Progenitor cell of endocrine pancreas (in vitro differentiated cells): ENCODE results near the gene CYP2R1. TPM values are rescaled to one million over a fixed set of nuclear protein-coding genes. Genes with fewer than 3 reads are reported as not detected.

Experiments used
- DNase-seq: peaks from one replicate; pipeline ENCODE4 v3.0.0; 2021; ENCODE audit warnings: low spot score; ENCODE audit not compliant: unreplicated experiment
- H3K27ac Mint-ChIP-seq: 2 replicates; pipeline ENCODE4 v1.8.0; 2021; ENCODE audit warnings: mild to moderate bottlenecking, moderate library complexity, mixed read lengths
- H3K27me3 Mint-ChIP-seq: 2 replicates; pipeline ENCODE4 v1.8.0; 2021; ENCODE audit warnings: mixed read lengths
- H3K36me3 Mint-ChIP-seq: 2 replicates; pipeline ENCODE4 v1.8.0; 2022; ENCODE audit warnings: mixed read lengths; ENCODE audit not compliant: insufficient read depth
- H3K4me1 Mint-ChIP-seq: 2 replicates; pipeline ENCODE4 v1.8.0; 2021; ENCODE audit warnings: low read depth, mixed read lengths
- H3K4me3 Mint-ChIP-seq: 2 replicates; pipeline ENCODE4 v1.8.0; 2021; ENCODE audit warnings: low read depth, mild to moderate bottlenecking, moderate library complexity, mixed read lengths
- H3K9me3 Mint-ChIP-seq: 2 replicates; pipeline ENCODE4 v1.8.0; 2021; ENCODE audit warnings: low read depth, mixed read lengths
- long read RNA-seq: library from polyadenylated mRNA; unstranded; transcript quantifications from one replicate; pipeline ENCODE4 v2.0.0, GENCODE V29; 2020
- total RNA-seq: library from RNA; stranded (reverse); gene quantifications from 2 replicates; pipeline ENCODE4 v1.2.1, GENCODE V29; 2021
- TF ChIP-seq, protein P1 (sequence below): fragments of 200-600 bp; sonication (generic); IDR thresholded peaks from one replicate; pipeline ENCODE4 v1.5.0; 2021; ENCODE audit warnings: antibody characterized with exemption, mild to moderate bottlenecking; ENCODE audit not compliant: unreplicated experiment

CYP2R1 gene, protein sequence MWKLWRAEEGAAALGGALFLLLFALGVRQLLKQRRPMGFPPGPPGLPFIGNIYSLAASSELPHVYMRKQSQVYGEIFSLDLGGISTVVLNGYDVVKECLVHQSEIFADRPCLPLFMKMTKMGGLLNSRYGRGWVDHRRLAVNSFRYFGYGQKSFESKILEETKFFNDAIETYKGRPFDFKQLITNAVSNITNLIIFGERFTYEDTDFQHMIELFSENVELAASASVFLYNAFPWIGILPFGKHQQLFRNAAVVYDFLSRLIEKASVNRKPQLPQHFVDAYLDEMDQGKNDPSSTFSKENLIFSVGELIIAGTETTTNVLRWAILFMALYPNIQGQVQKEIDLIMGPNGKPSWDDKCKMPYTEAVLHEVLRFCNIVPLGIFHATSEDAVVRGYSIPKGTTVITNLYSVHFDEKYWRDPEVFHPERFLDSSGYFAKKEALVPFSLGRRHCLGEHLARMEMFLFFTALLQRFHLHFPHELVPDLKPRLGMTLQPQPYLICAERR
- total RNA-seq, result 13.4 and 14.9 TPM in 2 replicates
- long read RNA-seq, transcript CYP2R1-201 (5 exons, 2,235 nt), result minor isoform, 5 of 49 reads
- long read RNA-seq, transcript CYP2R1-206 (5 exons, 1,882 nt), result major isoform, 15 of 49 reads
- long read RNA-seq, partial matches to known transcripts, result 2 of 49 reads
- long read RNA-seq, other reads (novel, unspliced or antisense), result 24 of 49 reads

DNA sequence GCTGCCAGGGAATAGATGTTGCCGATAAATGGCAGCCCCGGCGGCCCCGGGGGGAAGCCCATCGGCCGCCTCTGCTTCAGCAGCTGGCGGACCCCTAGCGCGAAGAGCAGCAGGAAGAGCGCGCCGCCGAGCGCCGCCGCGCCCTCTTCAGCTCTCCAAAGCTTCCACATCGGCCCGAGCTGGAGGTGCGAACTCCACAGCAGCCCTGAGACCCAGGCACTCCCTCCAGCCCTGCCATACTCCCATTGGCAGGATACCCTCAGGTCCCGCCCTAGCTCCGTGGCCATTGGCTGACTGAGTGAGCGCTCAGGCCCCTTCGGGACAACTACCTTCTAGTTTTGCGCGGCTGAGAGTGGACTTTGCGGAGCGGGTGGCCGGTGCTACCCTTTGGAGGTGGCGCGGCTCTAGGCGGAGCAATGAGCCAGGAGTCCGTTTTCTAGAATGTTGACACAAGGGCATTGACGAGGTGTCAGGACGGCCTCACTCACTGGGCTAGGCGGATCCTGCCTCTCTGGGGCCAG, at the start of gene CYP2R1:
Gene CYP2R1 (minus strand): TSS at position 196 of the 521 bp plus-strand sequence. CDS start 26 bp downstream, at position 170.
- peak; percentile 86 for DNase-seq
- Mint-ChIP-seq H3K27me3 (peaks cover 12% of the 10 kb centered on the region), H3K4me3 (peak within 1 kb of the TSS; percentile 89), H3K4me1 (peaks cover 9% of the 10 kb centered on the region), H3K36me3 (peaks cover 5% of the 10 kb centered on the region), H3K27ac (peak within 1 kb of the TSS; percentile 94), H3K9me3 (peaks cover 4% of the 10 kb centered on the region)
- TF ChIP-seq, protein P1, sequence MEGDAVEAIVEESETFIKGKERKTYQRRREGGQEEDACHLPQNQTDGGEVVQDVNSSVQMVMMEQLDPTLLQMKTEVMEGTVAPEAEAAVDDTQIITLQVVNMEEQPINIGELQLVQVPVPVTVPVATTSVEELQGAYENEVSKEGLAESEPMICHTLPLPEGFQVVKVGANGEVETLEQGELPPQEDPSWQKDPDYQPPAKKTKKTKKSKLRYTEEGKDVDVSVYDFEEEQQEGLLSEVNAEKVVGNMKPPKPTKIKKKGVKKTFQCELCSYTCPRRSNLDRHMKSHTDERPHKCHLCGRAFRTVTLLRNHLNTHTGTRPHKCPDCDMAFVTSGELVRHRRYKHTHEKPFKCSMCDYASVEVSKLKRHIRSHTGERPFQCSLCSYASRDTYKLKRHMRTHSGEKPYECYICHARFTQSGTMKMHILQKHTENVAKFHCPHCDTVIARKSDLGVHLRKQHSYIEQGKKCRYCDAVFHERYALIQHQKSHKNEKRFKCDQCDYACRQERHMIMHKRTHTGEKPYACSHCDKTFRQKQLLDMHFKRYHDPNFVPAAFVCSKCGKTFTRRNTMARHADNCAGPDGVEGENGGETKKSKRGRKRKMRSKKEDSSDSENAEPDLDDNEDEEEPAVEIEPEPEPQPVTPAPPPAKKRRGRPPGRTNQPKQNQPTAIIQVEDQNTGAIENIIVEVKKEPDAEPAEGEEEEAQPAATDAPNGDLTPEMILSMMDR, result no peak

DNA sequence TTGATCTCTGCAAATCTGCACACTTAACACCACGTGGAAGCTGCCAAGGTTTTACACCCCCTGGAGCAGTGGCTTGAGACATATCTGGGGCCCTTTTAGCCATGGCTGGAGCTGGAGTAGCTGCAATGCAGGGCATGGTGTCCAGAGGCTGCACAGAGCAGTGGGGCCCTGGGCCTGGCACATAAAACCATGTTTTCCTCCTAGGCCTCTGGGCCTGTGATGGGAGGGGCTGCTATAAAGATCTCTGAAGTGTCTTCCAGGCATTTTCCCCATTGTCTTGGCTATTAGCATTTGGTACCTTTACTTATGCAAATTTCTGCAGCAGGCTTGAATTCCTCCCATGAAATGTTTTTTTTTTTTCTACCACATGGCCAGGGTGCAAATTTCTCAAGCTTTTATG, 46.9 kb upstream of the CYP2R1 start:
- Mint-ChIP-seq H3K4me3 (no peak overlapping the region), H3K36me3 (no peaks in the 10 kb centered on the region), H3K27ac (no peak overlapping the region), H3K4me1 (no peaks in the 10 kb centered on the region), H3K9me3 (peaks cover 19% of the 10 kb centered on the region), H3K27me3 (peaks cover 3% of the 10 kb centered on the region)
- TF ChIP-seq, protein P1, result no peak
- DNase-seq, result no peak

DNA sequence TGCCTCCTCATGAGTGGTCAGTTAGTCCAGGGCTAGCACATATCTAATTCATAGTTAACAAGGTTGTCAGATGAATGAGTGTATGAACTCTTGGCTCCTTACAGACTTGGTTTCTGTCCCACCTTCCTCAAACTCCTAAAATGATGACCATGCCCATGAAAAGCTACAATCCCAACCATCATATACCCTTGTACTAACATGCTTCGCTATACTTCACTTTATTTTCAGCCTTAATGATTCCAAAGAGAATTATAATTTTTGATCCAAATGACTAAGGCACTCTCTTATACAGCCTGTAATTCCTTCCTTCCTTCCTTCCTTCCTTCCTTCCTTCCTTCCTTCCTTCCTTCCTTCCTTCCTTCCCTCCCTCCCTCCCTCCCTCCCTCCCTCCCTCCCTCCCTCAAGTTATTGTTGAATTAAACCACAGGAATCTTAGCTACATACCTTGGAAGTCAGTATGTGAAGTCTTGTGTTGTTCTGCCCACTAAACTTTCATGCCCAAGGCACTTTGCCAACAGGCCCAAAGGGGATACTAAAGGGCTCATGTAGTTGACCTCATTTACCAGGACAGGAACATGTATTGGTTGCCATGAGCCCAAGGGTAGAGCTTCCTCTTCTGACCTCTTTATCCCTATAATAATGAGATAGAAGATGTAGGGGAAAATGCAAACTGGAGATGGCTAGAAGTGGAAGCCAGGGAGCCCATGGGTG, 42.8 kb upstream of the CYP2R1 start:
- H3K4me3 Mint-ChIP-seq, result no peak overlapping the region
- no peak for DNase-seq
- H3K27me3 Mint-ChIP-seq, result peaks cover 4% of the 10 kb centered on the region
- TF ChIP-seq, protein P1, result no peak
- H3K36me3 Mint-ChIP-seq, result no peaks in the 10 kb centered on the region
- H3K9me3 Mint-ChIP-seq, result peaks cover 19% of the 10 kb centered on the region
- no peak overlapping the region for H3K27ac Mint-ChIP-seq
- H3K4me1 Mint-ChIP-seq, result no peaks in the 10 kb centered on the region

DNA sequence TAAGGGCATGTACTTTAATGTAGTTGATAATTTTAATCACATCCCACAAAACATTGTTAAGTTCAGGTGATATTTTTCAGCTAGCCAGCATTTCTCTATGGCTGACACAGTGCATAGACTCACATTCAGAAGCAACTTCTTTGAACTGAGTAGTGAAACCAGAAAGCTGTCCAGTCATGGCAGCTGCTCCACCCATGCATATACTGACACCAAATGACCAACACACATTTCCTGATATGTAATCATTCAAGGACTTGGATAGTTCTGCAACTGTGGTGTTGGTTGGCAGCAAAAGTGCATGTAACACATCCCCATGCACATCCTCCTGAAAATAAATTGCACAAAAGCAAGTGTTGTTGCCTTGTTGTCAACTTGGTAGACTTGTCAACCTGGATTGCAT, 40.4 kb upstream of the CYP2R1 start:
- no peak overlapping the region for H3K4me3 Mint-ChIP-seq
- H3K27me3 Mint-ChIP-seq, result peaks cover 4% of the 10 kb centered on the region
- TF ChIP-seq, protein P1, result no peak
- peaks cover 8% of the 10 kb centered on the region for H3K9me3 Mint-ChIP-seq
- H3K36me3 Mint-ChIP-seq, result no peaks in the 10 kb centered on the region
- DNase-seq, result no peak
- no peaks in the 10 kb centered on the region for H3K4me1 Mint-ChIP-seq
- no peak overlapping the region for H3K27ac Mint-ChIP-seq

DNA sequence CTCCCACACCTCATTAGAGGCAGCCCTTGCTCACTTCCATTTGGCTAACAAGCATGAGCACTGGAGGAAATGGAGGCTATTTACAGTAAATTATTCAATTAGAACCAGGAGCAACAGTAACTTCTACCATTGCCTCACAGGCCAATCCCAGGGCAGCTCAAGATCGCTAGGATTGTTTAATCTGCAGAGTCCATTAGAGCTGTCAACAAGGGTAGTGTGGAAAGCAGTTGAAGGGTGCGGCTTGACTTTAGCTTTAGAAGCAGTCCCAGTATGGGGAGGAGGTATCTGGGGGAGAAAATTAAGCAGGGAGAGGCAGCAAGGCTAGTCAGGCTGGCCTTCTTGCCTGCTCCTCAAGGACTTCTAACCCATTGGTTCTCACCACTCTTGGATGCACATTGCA, 38.3 kb upstream of the CYP2R1 start:
- Mint-ChIP-seq H3K4me3 (no peak overlapping the region), H3K4me1 (no peaks in the 10 kb centered on the region), H3K36me3 (no peaks in the 10 kb centered on the region), H3K27ac (no peak overlapping the region), H3K27me3 (peaks cover 7% of the 10 kb centered on the region), H3K9me3 (peaks cover 8% of the 10 kb centered on the region)
- TF ChIP-seq, protein P1, result no peak
- DNase-seq, result no peak
